Measurements from ENCODE around the gene CCND1.

Gene CCND1

GRCh38 chr11:69640995-69641581 lies at the start of gene CCND1:
TSS of gene CCND1 (plus strand) at chr11:69641156. CDS start at chr11:69641314, 158 bp downstream.
- peak within 1 kb of the TSS; percentile 25 for H3K4me3 ChIP-seq (ENCODE audit: low read depth, low read length)
- DNase-seq (ENCODE audit: low read depth) = peak; percentile 54
- TF ChIP-seq CTCF (IDR thresholded peaks at IDR 0.05; ENCODE audit: insufficient read depth, low read depth, low read length, missing control alignments) = no peak

GRCh38 chr11:69592986-69593650 lies 47.8 kb upstream of the CCND1 start:
- H3K4me3 ChIP-seq (ENCODE audit: low read depth, low read length) = no peak overlapping the region
- TF ChIP-seq CTCF (IDR thresholded peaks at IDR 0.05; ENCODE audit: insufficient read depth, low read depth, low read length, missing control alignments) = no peak
- DNase-seq (ENCODE audit: low read depth) = no peak

DNA sequence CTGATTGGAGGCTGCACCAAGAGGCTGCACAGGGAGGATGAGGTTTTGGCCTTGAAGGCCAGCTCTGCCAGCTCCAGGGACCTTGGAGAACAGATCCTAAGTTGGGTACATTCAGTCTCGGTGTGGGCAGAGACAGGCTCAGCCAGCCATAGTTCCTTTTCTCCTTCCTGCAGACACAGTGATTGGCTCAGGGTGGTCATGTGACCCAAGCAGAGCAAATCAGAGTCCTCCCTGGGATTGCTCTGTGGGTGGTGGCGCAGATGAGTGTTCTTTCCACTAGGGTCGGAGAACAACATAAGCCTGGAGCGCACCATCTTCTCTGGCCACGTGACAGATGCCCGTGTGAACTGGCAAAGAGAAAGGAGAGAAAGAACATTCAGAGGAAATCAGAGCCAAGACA lies 47.1 kb upstream of the CCND1 start:
- H3K4me3 ChIP-seq (ENCODE audit: low read depth, low read length) = no peak overlapping the region
- no peak for DNase-seq (ENCODE audit: low read depth)
- TF ChIP-seq CTCF (IDR thresholded peaks at IDR 0.05; ENCODE audit: insufficient read depth, low read depth, low read length, missing control alignments) = no peak

DNA sequence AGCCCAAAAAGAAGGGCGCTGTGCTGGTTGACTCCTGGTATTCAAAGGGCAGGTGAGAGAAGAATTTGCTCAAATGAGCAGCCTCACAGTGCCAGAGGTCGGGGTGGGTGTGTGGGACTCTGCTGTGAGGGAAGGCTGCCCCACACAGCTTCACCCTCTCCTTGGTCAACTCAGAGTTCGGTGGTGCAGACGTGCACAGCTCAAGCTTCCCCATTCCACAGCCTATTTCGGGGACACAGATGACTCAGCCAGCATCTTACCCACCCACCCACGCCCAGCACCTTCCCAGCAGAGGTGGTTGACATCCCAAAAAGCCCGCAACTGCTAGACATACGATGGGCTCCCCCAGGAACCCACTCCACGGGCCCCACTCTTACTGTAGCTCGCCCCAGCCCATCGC lies 46.5 kb upstream of the CCND1 start:
- TF ChIP-seq CTCF (IDR thresholded peaks at IDR 0.05; ENCODE audit: insufficient read depth, low read depth, low read length, missing control alignments) = no peak
- H3K4me3 ChIP-seq (ENCODE audit: low read depth, low read length) = no peak overlapping the region
- no peak for DNase-seq (ENCODE audit: low read depth)

DNA sequence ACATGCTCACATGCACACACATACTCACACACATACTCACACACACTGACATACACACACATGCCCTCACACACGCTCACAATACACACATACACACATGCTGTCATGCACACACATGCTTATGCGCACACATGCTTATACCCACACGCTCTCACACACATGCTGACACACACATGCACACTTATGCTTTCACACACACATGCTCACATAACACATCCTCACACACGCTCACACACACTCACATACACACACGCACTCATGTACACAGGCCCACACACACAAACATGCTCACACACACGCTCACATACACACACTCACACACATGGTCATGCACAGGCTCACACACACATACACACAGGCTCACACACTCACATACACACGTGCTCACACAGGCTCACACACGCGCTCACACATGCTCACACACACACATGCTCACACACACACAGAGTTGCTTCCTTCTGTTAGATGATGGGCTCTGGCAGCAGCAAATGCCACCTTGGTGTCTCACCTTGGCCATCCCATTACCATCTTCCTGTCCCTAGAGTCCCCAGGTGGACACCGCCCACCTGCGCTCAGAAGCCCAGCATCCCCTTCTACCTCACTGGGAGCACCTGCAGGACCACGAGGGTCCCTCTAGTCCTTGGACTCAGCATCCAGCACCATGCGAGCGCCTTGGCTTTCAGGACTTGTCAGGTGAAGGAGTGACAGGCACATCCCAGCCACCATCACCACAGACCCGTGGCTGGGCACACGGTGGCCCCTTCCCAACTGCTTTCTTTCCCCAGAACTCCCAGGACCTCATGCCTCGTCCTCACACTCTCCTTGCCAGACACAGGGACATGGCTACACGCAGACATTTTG lies 44.9 kb upstream of the CCND1 start:
- no peak for TF ChIP-seq CTCF (IDR thresholded peaks at IDR 0.05; ENCODE audit: insufficient read depth, low read depth, low read length, missing control alignments)
- DNase-seq (ENCODE audit: low read depth) = no peak
- no peak overlapping the region for H3K4me3 ChIP-seq (ENCODE audit: low read depth, low read length)

DNA sequence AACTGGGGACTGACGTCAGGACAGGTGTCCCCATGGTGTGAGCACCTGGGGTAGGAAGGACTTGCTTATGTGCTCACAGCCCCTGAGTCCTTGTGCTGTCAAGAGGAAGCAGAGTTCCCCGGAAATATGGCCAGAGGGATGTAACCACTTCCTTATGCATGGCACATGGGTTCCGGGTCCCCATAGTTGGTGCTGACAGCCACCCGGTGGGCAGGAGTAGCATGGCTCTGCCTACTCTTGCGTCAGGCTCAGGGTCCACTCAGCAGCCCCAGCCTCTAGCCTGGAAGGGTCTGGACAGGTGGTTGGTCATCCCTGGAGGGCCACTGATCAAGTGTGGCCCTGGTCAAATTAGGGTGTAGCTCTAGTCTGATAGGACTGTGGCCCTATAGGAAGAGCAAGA lies 42.8 kb upstream of the CCND1 start:
- no peak for DNase-seq (ENCODE audit: low read depth)
- TF ChIP-seq CTCF (IDR thresholded peaks at IDR 0.05; ENCODE audit: insufficient read depth, low read depth, low read length, missing control alignments) = no peak

More for the DNA sequence above, 42.8 kb upstream of the CCND1 start:
- H3K4me3 ChIP-seq (ENCODE audit: low read depth, low read length) = no peak overlapping the region
